Heart right ventricle (tissue), 16 donors: ENCODE measurements around the gene CHAC1. TPM values are rescaled to one million over a fixed set of nuclear protein-coding genes. Genes with fewer than 3 reads are reported as not detected.

Experiments used
- ATAC-seq, 8 donors: fragments of 200-7000 bp; cut with Tn5 transposase; one replicate each; pipeline ENCODE4 v1.9.1; 2020; ENCODE audit warnings: mild to moderate bottlenecking in 8 of 8, moderate library complexity in 8 of 8, moderate number of reproducible peaks in 1 of 8
- DNase-seq, 2 donors: peaks; one replicate each; pipeline ENCODE4 v3.0.0-alpha.2; 2020
- H3K27ac ChIP-seq, 10 donors: fragments of 200-600 bp; sonication (generic) in 2 of 10; one replicate each; pipeline versions ENCODE4 v1.5.0 to v1.8.0; 2020 to 2022; ENCODE audit warnings: mild to moderate bottlenecking in 3 of 10
- H3K27me3 ChIP-seq, 7 donors: fragments of 200-600 bp; one replicate each; pipeline ENCODE4 v1.8.0; 2021 to 2022; ENCODE audit warnings: mild to moderate bottlenecking in 2 of 7
- H3K36me3 ChIP-seq, 9 donors: fragments of 200-600 bp; sonication (generic) in 1 of 9; one replicate each; pipeline versions ENCODE4 v1.5.0 to v1.8.0; 2020 to 2022; ENCODE audit warnings: mild to moderate bottlenecking in 2 of 9
- H3K4me1 ChIP-seq, 9 donors: fragments of 200-600 bp; sonication (generic) in 1 of 9; one replicate each; pipeline versions ENCODE4 v1.5.0 to v1.8.0; 2020 to 2022; ENCODE audit warnings: mild to moderate bottlenecking in 4 of 9
- H3K4me3 ChIP-seq, 10 donors: fragments of 200-600 bp; sonication (generic) in 2 of 10; one replicate each; pipeline versions ENCODE4 v1.5.0 to v1.8.0; 2020 to 2022; ENCODE audit warnings: mild to moderate bottlenecking in 7 of 10, moderate library complexity in 2 of 10
- H3K9me3 ChIP-seq, 11 donors: fragments of 200-600 bp in 10 of 11; sonication (generic) in 2 of 11; one replicate each; pipeline versions ENCODE4 v1.5.0 to v1.8.0; 2013 to 2022; ENCODE audit warnings: mild to moderate bottlenecking in 2 of 11, control low read depth in 1 of 11, moderate library complexity in 1 of 11
- WGBS, 2 donors: extraction: QIAGEN DNeasy Blood & Tissue Kit; methylation state at CpG; one replicate each; pipeline ENCODE4 v1.1.7; 2013; ENCODE audit warnings: inconsistent platforms in 1 of 2; 5-methylcytosine and 5-hydroxymethylcytosine counted together
- intact Hi-C, 10 donors: fragments of 100-400 bp; cut with DNase I; formaldehyde crosslinking; loops; one replicate each; pipeline versions ENCODE4 v1.11.1 to v1.14.2; 2022
- polyA plus RNA-seq, 2 donors: library from polyadenylated mRNA; stranded (reverse); fragments of 200-250 nt; gene quantifications; one replicate each; pipeline ENCODE4 v1.2.3, GENCODE V29; 2013
- total RNA-seq, 10 donors: library from RNA; stranded (reverse); fragmentation: NEBNext Ultra II Directional in 3 of 10; extraction: Animal tissue kit (Norgen Biotek cat#: 25700) in 3 of 10; gene quantifications; one replicate each; pipeline versions ENCODE4 v1.2.1 to v1.2.4, GENCODE V29; 2021 to 2023
- TF ChIP-seq, protein P1 (sequence below), 9 donors: fragments of 200-600 bp; sonication (generic) in 2 of 9; IDR thresholded peaks; one replicate each; pipeline versions ENCODE4 v1.5.0 to v1.8.0; 2021 to 2022; ENCODE audit warnings: antibody characterized with exemption in 9 of 9, mild to moderate bottlenecking in 5 of 9, moderate library complexity in 1 of 9
- donor health status: Arrhythmogenic right ventricular cardiomyopathy.
- donor health status: ischemic (EF 13 %, LVEDD 7.1; RV severe dilation, severe dysfunction).
- donor health status: healthy with polysubstance abuse.
- donor health status: DM: no; HTN: yes; CAD: no.
- donor health status: DM: no; HTN: no; CAD: no.
- donor health status: ischemic (EF 25% LVEDD 6.9; RV normal size, moderate dysfunction).
- donor health status: ischemic (EF 25% LVEDD 5.7; RV mildly dilated, moderate dysfunction).
- donor health status: healthy.
- donor health status: DM: yes; HTN: yes; CAD: no.
- donor health status: Ischemic cardiomyopathy.
- donor health status: ischemic (EF 35%, LVEDD 5.7; RV mildly dilated, moderate dysfunction).
- donor health status: nonischemic (EF 11% LVEDD 7.7; RV severe dilation, severe dysfunction).
- donor health status: DM: yes; HTN: yes; CAD: no.
- donor health status: PGD.
- donor health status: ischemic (EF 29% LVEDD 5.4; RV normal size, mild dysfunction).
- donor health status: nonischemic (EF 23%, LVEDD 6.1; RV moderate dilation, normal function).

The CHAC1 gene
- total and polyA plus RNA-seq, 12 donors, result 0.31 to 7.6 (median 1.7) TPM

DNA sequence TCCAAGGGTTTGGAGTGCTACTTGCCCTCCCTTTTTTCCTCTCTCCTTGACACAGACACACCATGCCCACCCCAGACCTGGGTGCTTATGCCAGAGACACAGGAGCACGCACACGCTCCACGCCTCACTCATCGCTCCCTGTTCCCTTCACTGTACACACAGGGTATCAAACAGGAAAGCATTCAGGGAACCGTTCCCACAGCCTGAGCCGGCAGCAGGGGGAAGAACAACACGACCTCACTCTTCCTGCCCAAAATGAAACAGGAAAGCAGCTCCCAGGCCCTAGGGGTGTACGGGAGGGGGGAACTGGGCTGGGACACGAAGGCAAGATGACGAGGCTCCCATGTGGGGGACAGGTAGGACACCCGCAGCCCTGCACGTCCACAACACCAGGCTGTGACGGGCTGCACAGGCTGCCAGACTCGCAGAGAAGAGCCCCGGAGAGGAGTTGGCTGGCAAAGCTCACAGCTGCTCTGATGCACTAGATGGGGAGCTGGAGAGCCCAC, 12.9 kb upstream of the CHAC1 start:
- intact Hi-C loops, result loop anchor here in 8 of 10 donors (2.0 to 10.0 kb wide), 6 partner anchors 33 to 82 kb away; no protein-coding TSS in a partner anchor
- WGBS, 2 donors, result 29 to 52% methylated on average over 15 of the region's 15 CpGs
- Histone ChIP-seq H3K36me3 (peaks cover 0 to 39% (median 9%) of the 10 kb centered on the region in 9 donors), H3K27me3 (no peaks in the 10 kb centered on the region), H3K4me3 (peak overlapping the region in 8 of 10 donors; percentile 46 to 96 (median 63)), H3K4me1 (peaks cover 14 to 77% (median 63%) of the 10 kb centered on the region in 9 donors), H3K9me3 (no peaks in the 10 kb centered on the region), H3K27ac (peak overlapping the region; percentile 86 to 96 (median 93))
- DNase-seq (peak; percentile 49 to 76), ATAC-seq (peak; percentile 4 to 73 (median 52))
- TF ChIP-seq, protein P1, sequence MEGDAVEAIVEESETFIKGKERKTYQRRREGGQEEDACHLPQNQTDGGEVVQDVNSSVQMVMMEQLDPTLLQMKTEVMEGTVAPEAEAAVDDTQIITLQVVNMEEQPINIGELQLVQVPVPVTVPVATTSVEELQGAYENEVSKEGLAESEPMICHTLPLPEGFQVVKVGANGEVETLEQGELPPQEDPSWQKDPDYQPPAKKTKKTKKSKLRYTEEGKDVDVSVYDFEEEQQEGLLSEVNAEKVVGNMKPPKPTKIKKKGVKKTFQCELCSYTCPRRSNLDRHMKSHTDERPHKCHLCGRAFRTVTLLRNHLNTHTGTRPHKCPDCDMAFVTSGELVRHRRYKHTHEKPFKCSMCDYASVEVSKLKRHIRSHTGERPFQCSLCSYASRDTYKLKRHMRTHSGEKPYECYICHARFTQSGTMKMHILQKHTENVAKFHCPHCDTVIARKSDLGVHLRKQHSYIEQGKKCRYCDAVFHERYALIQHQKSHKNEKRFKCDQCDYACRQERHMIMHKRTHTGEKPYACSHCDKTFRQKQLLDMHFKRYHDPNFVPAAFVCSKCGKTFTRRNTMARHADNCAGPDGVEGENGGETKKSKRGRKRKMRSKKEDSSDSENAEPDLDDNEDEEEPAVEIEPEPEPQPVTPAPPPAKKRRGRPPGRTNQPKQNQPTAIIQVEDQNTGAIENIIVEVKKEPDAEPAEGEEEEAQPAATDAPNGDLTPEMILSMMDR (IDR thresholded peaks at IDR 0.05), result no peak

DNA sequence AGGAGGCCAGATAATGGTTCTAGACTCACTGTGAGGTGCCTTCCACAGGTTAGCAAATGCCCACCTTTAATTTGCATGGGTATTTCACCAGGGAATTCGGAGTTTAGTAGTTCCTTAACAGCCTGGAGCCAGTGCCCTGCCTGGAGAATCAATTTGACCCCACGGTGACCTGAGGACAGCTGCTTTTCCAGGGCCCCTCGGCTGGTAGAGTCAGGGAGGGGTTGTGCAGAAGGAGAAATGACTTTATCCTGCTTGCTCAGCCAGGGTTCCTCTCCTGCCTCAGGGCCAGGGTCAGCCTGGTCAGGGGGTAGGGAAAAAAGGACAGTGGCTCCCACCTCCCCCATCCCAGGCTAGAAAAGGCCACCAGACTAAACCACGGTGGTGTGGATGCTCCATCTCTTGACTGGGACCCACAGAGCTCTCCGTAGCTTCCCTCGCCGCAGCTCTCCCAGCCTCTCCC, 12.2 kb upstream of the CHAC1 start:
- TF ChIP-seq, protein P1 (IDR thresholded peaks at IDR 0.05), result no peak
- H3K36me3 ChIP-seq, result peaks cover 0 to 31% (median 5%) of the 10 kb centered on the region in 9 donors
- WGBS, 2 donors, result 14 to 24% methylated on average over 7 of the region's 7 CpGs
- H3K4me1 ChIP-seq, result peaks cover 14 to 69% (median 61%) of the 10 kb centered on the region in 9 donors
- H3K9me3 ChIP-seq, result no peaks in the 10 kb centered on the region
- peak in 6 of 8 donors; percentile 0 to 24 (median 6) for ATAC-seq
- DNase-seq, result no peak
- intact Hi-C loops, result loop anchor here in 8 of 10 donors (1.0 to 10.0 kb wide), 7 partner anchors 34 to 81 kb away; no protein-coding TSS in a partner anchor
- peak overlapping the region in 9 of 10 donors; percentile 46 to 96 (median 63) for H3K4me3 ChIP-seq
- peak overlapping the region; percentile 86 to 96 (median 93) for H3K27ac ChIP-seq
- H3K27me3 ChIP-seq, result no peaks in the 10 kb centered on the region

DNA sequence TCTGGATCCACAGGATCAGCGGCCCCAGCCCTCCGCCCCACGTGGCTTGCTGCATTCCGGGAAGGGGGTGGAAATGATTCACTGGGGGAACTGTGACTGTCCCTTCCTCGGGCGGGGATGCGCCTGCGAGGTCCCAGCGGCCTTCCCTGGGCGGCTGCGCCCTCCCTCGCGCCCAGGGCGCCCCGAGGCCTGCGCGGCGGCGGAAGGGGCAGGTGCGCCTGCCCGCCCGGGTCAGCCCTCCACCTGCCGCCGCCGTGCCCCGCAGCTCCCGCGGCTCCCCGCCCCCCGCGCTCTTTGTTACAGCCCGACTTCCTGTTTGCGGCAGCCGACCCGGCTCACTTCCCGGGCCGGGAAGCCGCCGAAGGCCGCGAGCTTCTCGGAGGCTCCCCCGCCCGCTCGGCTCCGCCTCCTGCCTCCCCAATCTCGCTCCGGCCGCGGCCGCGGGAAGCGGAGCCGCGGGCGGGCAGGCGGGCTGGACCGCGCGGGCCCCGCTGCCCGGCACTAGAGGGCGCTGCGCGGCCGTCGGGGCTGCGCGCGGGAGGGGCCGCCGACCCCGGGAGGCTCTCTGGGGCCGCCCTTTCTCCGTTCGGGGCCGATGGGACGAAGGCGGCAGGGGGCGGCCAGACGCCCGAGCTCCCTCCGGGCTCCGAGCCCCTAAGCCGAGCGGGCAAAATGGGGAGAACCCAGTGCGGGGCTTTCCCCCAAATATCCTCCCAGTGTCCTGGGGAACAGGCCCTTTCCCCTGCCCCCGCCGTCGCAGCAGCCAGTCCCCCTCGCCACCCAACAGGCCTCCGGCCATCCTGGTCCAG, 11.5 kb upstream of the CHAC1 start:
- peaks cover 0 to 25% (median under 1%) of the 10 kb centered on the region in 9 donors for H3K36me3 ChIP-seq
- H3K4me3 ChIP-seq, result peak overlapping the region in 9 of 10 donors; percentile 46 to 96 (median 63)
- peak; percentile 64 to 87 (median 76) for ATAC-seq
- H3K4me1 ChIP-seq, result peaks cover 14 to 63% (median 55%) of the 10 kb centered on the region in 9 donors
- DNase-seq, result peak; percentile 84
- intact Hi-C loops, result loop anchor here in 8 of 10 donors (1.0 to 10.0 kb wide), 8 partner anchors 34 to 81 kb away; no protein-coding TSS in a partner anchor
- H3K27ac ChIP-seq, result peak overlapping the region; percentile 86 to 96 (median 93)
- WGBS, 2 donors, result 1% methylated on average over 91 to 92 of the region's 92 CpGs
- no peaks in the 10 kb centered on the region for H3K9me3 ChIP-seq
- no peaks in the 10 kb centered on the region for H3K27me3 ChIP-seq
- TF ChIP-seq, protein P1 (IDR thresholded peaks at IDR 0.05), result peak; percentile 47 to 91 (median 69)

DNA sequence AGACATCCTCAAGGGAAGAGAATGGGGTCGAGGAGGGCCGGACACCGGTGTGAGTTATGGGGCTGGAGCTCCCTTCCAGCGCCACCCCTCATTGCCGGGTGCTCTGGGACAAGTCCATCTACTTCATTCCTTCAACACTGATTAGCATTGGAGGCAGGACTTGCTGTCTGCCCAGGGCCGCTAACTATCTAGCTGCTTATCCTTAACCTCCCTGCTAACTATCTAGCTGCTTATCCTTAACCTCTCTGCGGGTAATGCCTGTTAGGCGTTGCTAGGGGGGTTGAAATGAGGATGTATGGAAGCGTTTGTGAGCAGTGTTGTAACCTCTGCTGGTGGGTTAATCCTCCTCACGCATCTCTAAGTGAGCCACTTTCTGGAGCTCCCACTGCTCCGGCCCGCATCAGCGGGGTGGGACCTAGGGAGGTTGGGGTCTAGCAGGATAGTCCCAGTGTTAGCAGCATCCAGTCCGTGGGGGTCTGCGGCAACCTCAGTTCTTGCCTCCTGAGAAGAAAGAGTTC, 10.9 kb upstream of the CHAC1 start:
- DNase-seq (no peak), ATAC-seq (no peak)
- Histone ChIP-seq H3K27me3 (no peaks in the 10 kb centered on the region), H3K4me1 (peaks cover 9 to 56% (median 48%) of the 10 kb centered on the region in 9 donors), H3K4me3 (peak overlapping the region in 9 of 10 donors; percentile 46 to 96 (median 63)), H3K36me3 (peaks cover 0 to 20% (median 0%) of the 10 kb centered on the region in 9 donors), H3K9me3 (no peaks in the 10 kb centered on the region), H3K27ac (peak overlapping the region; percentile 86 to 96 (median 93))
- WGBS, 2 donors, result 28 to 30% methylated on average over 15 of the region's 15 CpGs
- intact Hi-C loops, result loop anchor here in 8 of 10 donors (2.0 to 10.0 kb wide), 6 partner anchors 35 to 80 kb away; no protein-coding TSS in a partner anchor
- TF ChIP-seq, protein P1 (IDR thresholded peaks at IDR 0.05), result no peak
